HL-60 (cell line): ENCODE results near the gene PPM1F.

Experiments used
- DNase-seq, 2 experiments: peaks; one replicate each; pipeline ENCODE4 v3.0.0-alpha.2; 2010 to 2020; ENCODE audit warnings: low read depth in 1 of 2, low spot score in 1 of 2
- H3K27ac ChIP-seq: fragments of 250-450 bp; sonication (Bioruptor Pico); replicated peaks from 2 replicates; pipeline ENCODE4 v1.5.1; 2020; ENCODE audit warnings: mild to moderate bottlenecking, moderate library complexity
- H3K27me3 ChIP-seq: fragments of 250-450 bp; sonication (Bioruptor Pico); 2 replicates; pipeline ENCODE4 v1.5.1; 2021; ENCODE audit warnings: mild to moderate bottlenecking, moderate library complexity; ENCODE audit not compliant: insufficient read depth, poor library complexity, severe bottlenecking
- H3K4me3 ChIP-seq: replicated peaks from 2 replicates; pipeline ENCODE4 v1.5.1; 2011; ENCODE audit warnings: mild to moderate bottlenecking, control low read depth, low read length; ENCODE audit not compliant: insufficient read depth
- CTCF ChIP-seq: IDR thresholded peaks from one replicate; pipeline ENCODE4 v1.5.1; 2011; ENCODE audit warnings: low read length, control low read depth, inconsistent platforms; ENCODE audit not compliant: insufficient read depth
- GABPA ChIP-seq: IDR thresholded peaks from 2 replicates; pipeline ENCODE4 v1.6.1; 2012; ENCODE audit warnings: low read depth
- POLR2AphosphoS5 ChIP-seq: IDR thresholded peaks from 2 replicates; pipeline ENCODE4 v1.6.1; 2012; ENCODE audit warnings: low read depth
- REST ChIP-seq: IDR thresholded peaks from 2 replicates; pipeline ENCODE4 v1.6.1; 2012; ENCODE audit warnings: low read depth; ENCODE audit not compliant: insufficient replicate concordance
- SPI1 ChIP-seq: IDR thresholded peaks from 2 replicates; pipeline ENCODE4 v1.6.1; 2012; ENCODE audit warnings: low read depth, mild to moderate bottlenecking, borderline replicate concordance

PPM1F gene

GRCh38 chr22:21929253-21929652 lies 23.4 kb downstream of the PPM1F start:
- no peak for DNase-seq
- H3K27me3 ChIP-seq: no peaks in the 10 kb centered on the region
- no peak overlapping the region for H3K27ac ChIP-seq
- TF ChIP-seq REST (no peak), CTCF (no peak), SPI1 (no peak), POLR2AphosphoS5 (no peak), GABPA (no peak)
- no peak overlapping the region for H3K4me3 ChIP-seq

- no peak for TF ChIP-seq POLR2AphosphoS5
- TF ChIP-seq CTCF: no peak
- no peak for TF ChIP-seq REST
- TF ChIP-seq SPI1: no peak
- no peak for TF ChIP-seq GABPA
- no peak overlapping the region for H3K27ac ChIP-seq
- no peaks in the 10 kb centered on the region for H3K27me3 ChIP-seq
- H3K4me3 ChIP-seq: no peak overlapping the region
- no peak for DNase-seq
Measured at GRCh38 chr22:21928048-21928447, 24.6 kb downstream of the PPM1F start.

GRCh38 chr22:21927174-21927823 lies 25.3 kb downstream of the PPM1F start:
- H3K27ac ChIP-seq: no peak overlapping the region
- TF ChIP-seq GABPA (no peak), CTCF (no peak), POLR2AphosphoS5 (no peak), SPI1 (no peak), REST (no peak)

More at GRCh38 chr22:21927174-21927823, 25.3 kb downstream of the PPM1F start:
- Histone ChIP-seq H3K4me3 (no peak overlapping the region), H3K27me3 (no peaks in the 10 kb centered on the region)
- no peak for DNase-seq
